Measurements from ENCODE around the gene PLA2G15.

PLA2G15 gene

DNA sequence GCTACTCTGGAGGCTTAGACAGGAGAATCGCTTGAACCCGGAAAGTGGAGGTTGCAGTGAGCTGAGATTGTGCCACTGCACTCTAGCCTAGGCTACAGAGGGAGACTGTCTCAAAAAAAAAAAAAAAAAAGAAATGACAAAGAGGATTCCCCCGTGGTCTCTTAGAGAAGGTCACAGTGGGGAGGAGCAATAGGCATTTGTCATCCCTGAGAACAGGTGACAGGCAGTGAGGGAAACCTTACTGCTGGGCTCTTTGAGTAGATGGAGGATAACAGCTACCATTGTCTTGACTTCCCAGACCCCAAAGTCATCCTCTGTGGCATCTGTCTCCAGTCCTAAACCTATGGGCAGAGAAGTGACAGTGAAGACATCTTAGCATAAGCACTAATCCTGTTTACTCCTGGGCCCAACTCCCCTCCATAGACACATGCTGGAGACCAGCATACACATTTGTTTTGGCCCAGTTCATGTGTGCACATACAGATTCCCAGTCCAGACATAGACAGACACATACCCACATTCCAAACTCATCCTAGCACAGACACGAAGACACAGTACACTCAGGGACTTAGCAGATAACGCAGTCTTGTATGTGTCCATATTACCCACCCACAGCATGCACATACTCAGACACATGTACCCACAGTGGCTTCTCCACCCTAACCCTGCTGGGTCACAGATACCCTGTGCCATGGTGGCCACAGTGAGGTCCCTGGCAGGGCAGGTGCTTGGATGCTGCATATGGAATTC, 11.9 kb upstream of the PLA2G15 start:
- no peak for DNase-seq

DNA sequence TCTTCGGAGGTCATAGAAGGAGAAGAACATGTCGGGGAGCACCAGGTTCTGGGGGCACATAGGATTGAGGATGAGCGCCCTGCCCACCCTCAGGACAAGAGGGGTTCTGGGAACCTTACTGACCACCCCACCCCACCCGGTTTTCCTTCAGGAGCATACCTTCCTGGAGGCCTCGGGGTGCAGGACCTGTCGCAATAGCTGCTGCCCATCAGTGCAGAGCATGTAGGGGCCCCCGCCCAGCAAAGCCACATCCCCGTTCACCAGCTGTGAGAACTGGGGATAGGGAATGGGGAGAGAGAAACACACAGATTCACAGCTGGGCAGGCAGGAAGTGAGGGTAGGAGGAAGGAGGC, 11.4 kb upstream of the PLA2G15 start:
- no peak for DNase-seq

DNA sequence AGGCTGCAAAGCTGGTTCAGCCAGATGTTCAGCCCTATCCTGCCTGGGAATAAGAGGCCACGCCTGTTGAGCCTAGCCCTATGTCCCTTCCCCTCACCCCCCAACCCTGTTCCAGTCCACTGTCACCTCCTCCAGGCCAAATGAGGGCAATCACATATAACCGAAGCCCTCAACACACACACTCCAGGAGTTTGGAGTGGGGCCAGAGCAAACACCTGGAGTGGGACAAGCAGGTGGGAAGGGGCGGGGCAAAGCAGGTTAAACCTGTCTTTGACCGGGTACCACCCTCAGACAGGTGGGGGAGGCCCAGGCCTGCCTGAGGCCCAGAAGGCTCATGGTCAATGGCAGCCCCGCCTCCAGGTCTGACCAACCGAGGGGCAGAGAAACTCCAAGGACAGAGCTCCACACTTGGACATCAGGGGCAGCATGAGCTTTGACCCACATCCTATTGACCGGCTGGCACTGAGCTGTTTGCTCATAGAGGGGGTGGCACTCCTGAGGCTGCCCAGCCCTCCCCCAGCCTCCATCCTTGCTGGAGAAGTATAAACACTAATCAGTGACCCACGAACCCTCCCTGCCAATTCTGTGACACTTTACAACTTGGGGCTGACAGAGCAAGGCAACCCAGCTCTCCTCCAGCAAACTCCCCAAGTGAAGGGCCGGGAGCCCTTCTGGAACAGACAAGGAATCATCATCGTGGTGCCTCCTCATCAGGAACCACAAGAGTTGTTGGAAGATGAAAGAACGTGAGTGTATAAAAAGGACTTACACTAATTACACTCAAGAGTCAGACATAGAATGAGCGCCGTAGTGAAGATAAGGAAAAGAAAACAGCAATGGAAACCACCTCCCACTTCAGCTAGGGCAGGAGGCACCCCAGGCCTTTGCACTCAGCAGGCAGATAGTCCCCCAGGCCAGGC, 10.7 kb upstream of the PLA2G15 start:
- no peak for DNase-seq

DNA sequence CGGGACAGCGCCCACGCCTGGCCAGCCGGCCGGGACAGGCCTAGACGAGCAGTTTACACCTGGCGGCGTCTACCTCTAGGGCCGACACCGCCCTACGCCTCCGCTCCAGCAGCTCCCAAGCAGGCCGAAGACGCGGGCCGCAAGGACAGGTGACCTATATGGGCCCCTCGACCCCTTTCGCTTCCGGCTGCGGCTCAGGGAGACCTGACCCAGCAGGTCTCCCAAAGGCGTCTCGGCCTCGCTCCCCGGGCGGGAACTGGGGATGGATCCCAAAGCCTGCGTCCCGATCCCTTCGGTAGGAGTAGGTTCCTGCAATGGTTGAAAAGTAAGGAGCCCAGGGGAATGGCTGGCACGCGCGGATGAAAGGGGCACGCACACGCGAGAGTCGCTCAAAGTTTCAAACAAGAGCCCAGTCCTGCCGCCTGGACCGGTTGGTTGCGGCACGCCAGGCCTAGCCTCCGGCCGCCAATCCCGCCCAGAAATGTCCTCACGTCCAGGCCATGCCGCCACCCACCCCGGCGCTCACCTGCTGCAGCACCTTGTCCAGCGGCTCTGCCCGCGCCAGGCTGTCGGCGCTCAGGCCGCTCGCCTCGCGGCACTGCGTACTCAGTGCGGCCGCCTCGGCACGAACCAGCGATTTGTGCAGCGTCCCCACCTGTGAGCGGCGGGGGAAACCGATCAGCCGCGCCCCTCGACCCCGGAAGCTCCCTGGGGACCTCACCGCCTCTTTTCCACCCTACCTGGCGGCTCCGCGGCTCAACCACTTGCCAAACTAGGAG, 9.9 kb upstream of the PLA2G15 start:
- DNase-seq: no peak

DNA sequence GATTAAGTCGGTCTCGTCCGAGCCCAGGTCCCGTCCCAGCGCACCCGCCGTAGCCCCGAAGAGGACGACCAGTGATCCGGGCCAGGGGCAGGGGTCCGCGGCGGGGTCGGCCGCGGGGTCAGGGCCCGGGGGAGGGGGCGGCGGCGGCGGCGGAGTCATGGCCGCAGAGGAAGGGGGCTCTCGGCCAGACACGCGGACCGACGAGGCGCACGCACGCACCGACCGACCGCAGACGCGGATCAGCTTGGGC, 9.4 kb upstream of the PLA2G15 start, which contains the start of gene ESRP2:
Gene ESRP2 (minus strand): TSS at position 241 of the 250 bp plus-strand sequence. CDS start 82 bp downstream, at position 159.
- no peak for DNase-seq

DNA sequence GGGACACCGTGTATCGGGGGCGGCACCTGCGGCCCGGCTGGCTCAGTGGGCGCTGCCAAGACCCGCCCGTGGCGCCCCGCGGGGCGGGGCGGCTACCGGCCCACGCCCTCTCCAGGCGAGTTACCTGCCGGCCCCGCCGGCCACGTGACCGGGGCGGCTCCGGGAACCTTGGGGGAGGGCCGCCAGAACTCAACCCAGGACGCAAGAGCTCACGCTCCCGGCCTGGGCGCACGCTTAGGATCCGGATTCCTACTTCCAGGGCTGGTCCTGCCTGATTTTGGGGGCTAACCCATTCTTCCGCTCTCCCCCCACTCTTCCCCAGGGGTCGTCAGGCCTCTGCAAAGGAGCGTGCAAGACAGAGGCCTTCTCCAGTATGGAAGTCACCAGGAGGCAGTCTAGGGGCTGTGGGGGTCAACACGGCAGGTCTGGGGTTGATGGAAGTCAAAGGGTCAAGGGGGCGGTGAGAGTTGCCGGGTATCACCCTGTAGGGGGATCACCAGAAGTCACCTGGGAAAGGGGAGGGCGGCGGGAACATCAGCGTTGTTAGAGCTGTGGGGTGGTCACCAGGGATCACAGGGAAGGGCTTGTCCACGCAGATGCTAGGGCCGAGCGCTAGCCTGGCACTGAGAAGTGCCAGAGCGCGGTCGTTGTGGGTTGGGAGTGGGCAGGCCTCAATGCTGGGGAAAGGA, 8.9 kb upstream of the PLA2G15 start:
- DNase-seq: peak; percentile 57

DNA sequence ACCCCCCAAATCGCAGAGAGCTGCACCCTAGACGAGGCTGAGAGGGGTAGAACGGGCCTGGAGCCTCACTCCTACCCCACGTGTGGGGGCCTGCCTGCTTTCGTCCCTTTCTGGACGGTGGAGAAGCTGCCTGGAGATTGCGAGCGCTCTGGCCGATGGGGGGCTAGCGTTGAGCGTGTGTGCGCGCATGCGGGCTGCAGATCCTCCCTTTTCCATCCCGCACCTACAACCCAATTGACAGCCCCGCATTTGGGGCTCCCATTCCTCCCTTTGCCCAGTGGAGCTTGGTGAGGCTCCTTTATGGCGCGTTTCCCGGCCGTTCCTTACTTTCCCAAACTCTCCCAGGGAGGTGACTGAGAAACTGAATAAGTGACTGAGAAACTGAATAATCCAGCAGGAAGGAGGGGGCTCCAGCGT, 8.3 kb upstream of the PLA2G15 start:
- DNase-seq: no peak

DNA sequence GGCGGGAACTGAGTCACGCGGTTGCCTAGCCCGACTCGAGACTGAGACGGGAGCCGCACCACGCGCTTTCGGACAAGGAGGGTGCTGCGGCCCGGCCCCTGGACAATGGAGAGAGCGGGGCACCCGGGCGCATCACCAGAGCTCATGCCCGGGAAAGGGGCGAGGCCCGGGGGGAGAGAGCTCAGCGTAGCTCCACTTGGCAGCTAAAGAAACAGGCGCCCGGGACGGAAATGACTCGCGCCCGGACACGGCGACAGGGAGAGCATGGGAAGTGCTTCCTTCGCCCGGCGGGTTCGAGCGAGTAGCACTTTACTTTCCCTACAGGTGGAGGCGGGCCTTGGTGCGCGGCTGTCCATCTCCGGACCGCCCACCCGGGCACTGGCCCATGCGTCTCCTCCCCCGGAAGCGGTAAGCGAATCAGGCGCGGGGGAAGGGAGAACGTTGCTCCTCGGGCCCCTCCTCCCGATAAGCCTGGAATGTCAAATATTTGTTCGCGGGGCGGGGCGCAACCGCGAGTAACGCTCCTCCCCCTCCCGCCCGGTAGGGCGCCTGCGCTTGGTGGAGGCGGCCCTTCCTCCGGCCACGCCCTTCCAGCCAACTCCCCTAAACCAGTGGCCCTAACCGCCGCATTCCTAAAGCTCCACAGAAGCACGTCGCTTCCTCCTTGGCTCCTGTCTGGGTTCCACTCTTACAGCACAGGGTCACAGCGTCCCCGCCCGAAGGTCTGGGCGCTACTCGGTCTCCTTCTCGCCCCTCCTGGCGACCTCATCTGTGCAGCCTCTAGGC, 7.7 kb upstream of the PLA2G15 start:
- DNase-seq: peak; percentile 95

DNA sequence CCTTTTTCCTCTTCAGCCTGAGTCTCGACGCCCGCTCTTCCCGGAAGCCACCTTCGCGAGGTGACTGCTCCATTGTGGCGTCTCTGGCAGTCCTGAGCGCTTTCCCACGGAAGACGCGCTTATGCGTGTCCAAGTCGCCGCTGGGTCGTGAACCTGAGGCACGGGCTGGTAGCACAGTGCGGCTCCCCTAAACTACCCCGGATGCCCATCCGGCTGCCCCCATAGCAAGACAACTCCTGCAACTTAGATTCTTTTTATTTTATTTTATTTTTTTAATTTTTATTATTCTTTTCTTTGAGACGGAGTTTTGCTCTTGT, 7.2 kb upstream of the PLA2G15 start:
- no peak for DNase-seq

DNA sequence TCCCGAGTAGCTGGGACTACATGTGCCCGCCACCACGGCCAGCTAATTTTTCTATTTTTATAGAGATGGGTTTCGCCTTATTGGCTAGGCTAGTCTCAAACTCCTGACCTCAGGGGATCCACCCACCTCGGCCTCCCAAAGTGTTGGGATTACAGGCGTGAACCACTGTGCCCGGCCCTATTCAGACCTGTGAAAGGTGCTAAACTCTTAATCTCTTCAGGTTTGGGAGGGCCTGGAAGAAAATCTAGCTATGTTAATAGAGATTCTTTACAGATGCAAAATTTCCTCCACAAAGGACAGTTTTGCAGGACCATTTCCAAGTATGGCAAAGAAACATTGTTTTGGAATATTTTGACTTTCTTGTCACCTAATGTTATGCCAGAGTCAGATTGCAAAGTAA, 3.1 kb upstream of the PLA2G15 start:
- DNase-seq: no peak

DNA sequence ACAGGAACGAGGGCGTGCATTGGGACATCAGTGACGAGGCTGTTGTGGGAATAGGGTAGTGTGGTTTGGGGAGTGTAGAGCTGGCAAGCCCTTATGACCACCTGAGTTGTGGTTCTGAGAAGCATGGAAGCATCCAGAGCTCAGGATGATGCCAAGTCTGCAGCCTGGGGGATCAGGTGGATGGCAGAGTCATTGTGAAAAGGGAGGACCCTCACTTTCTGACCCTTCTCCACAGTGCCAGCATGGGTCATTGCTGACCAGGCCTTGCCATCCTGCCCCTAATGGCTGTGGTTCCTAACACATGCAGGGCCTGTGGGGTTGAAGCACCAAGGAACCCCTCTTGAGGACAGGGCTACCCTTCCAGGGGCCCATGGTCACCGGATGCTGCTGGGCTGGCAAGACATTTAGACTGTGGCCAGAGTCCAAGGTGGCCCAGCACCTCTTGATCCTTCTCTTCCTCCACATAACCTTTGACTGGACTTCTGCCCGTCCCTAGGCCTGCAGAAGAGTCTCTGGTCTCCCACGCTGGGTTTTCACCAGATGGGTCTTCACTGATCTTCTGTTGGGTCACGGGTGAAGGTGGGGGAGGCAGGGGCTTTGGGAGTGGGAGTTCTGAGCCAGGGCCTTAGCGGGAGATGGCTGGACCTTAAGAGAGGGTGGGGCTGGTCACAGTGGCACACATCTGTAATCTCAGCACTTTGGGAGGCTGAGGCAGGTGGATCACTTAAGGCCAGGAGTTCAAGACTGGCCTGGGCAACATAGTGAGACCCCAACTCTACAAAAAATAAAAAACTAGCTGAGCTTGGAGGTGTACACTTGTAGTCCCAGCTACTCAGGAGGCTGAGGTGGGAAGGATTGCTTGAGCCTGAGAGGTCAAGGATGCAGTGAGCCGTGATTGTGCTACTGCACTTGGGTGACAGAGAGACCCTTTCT, 2.0 kb upstream of the PLA2G15 start:
- no peak for DNase-seq

DNA sequence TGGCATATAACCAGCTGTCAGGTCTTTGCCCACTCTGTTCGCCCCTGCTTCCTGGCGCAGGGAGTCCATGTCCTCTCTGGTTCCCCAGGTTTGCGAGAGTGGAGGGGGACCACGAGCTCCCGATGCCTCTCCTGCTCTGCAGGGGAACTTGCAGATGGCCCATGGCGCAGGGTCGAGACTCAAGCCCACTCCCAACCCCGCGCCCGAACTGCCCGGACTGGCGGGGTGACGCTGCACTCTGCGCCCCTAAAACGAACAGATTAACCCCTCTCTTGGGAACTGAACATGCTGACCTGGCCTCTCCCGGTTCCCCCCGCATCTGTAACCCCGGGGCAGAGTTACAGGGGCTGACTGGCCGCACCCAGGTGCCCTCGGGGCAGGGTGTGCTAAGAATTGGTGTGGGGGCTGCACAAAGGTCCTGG, 681 bp upstream of the PLA2G15 start:
- no peak for DNase-seq

DNA sequence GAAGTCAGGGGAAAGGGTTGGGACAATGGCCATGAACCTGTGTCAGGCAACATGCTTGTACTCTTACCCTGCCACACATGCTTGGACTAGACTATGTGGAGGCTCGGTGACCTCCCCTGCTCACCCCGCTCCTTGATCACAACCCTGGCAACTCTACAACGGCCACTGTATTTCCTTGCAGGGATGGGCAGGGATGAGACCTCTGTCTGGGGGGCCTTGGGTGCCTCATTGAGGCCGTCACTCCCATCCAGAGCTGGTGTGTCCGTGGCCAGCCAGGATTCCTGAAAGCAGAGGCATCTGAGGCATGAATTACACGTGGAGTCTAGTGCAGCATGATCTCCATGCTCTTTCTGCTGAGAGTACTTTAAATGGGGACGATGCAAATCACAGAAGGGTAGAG, 948 bp downstream of the PLA2G15 start:
- no peak for DNase-seq

DNA sequence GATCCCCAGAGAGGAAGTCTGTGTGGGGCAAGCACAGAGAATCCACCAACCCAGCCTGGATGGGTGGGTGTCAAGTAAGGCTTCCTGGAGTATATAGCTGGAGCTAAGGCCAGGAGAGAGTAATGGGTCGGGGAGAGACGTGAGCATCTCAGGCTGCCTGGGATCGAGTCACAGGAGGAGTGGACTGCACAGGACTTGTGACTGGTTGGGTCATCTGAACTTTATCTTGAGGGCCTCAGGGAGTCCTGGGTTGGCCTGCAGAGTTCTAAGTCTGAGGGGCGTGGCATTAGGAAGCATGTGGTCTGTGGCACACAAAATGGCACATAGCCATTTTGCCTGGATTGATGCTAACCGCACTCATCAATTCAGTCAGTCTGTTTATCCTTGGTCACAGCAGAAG, 1.5 kb downstream of the PLA2G15 start:
- no peak for DNase-seq

DNA sequence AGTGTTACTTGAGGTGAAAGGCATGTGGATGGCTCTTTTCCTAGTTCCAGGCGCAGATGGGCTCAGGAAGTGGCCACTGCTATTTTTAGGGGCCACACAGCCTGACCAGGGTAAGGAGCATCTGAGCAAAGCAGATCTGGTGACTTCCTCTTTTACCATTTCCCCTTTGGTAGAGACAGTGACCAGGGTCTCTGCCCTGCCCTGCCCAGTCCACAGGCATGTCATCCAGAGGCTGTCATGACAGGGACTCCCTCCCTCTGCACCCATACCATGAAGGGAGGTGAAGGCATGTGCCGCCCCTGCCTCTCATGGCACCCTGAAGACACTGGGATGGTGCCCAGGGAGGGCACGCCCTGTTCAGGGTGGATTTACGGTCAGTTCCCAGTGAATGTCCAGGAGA, 2.2 kb downstream of the PLA2G15 start:
- no peak for DNase-seq

DNA sequence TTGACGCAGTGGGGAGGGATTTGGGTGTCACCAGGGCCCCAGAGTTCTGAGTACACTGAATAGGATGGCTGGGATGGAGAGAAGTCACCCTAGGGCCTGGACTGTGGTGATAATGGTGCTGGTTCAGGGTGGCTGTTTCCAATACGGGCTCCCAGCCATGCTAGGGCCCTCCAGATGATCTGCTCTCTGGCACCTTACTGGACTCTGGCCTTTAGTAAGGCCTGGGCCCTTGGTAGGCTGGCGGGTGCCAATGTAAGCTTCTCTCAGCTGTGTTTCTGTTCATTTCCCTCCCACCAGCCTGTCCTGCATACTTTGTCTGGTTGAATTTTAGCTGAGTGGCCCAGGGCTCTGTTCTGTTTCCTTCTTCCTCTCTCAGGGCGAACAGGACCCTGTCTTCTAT, 2.8 kb downstream of the PLA2G15 start:
- no peak for DNase-seq

DNA sequence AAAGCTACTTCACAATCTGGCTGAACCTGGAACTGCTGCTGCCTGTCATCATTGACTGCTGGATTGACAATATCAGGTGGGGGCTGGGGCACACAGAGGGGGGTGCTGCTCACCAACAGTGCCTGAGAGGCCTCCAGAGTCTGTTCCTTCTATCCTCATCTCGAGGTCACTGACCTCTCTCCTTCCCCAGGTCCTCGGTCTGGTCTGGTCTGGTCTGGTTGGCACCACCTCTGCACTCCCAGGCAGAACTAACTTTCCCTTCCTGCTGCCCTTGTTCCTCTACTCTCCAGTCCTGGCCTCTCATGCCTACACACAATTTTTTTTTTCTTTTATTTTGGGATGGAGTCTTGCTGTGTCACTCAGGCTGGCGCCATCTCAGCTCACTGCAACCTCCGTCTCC, 4.2 kb downstream of the PLA2G15 start:
- no peak for DNase-seq

DNA sequence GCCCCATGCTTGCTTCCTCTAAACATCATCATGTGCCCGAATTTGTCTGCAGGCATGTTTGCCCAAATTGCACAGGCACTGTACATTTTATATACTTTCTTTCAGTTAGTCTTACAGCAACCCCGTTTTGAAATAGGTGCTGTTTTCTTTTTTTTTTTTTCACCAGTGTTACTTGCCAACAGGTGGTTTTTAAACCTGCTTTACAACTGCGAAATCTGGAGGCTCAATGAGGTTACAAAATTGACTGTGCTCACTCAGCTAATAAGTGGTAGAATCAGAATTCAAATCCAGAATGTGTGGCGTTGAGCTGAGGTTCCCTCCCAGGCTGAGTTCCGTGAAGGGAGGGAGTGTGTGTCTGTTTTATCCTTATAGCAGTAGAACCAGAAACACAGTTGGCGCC, 5.8 kb downstream of the PLA2G15 start:
- DNase-seq: no peak

DNA sequence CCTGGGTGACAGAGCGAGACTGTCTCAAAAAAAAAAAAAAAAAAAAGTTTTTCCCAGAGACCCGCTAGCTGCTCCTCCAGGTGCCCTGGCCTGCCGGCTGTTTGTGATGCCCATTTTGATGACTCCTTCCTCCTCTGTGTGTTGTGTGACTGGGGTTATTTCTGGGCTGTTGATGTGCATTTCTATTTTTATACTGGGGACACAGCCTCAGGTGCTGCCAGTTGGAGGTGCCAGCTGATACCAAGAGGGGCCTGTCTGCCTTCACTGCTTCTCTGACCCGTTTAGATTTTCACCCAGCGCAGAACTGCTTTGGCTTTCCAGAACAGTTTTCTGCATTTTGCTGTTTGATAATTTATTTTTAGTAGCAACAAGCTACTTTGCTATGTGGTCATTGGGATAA, 6.7 kb downstream of the PLA2G15 start:
- no peak for DNase-seq

DNA sequence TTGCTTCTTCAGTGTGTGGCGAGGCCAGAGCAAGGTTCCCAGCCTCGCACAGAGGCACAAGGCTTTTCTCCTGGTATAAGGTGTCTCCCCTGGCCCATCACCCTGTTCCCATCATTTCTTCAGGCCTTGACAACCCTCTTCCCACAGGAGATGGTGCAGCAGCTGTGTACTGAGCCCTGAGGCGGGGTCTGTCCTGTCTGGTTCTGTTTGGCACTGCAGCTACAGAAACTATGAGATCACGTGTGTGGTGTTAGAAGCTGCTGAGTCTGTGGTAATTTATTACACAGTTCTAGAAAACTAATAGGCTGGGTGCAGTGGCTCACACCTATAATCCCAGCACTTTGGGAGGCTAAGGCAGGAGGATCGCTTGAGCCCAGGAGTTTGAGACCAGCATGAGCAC, 7.2 kb downstream of the PLA2G15 start:
- DNase-seq: no peak

DNA sequence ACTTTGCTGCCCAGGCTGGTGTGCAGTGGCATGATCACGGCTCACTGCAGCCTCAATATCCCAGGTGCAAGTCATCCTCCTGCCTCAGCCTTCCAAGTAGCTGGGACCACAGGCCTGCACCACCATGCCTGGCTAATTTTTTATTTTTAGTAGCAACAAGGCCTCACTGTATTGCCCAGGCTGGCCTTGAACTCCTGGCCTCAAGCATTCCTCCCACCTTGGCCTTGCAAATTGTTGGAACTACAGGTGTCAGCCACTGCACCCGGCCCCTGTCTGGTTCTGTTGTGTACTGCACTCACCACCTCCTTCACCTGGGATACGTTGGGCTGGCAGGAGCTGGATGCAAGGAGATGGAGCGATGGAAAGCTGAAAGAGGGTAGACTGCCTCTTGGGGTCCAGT, 8.5 kb downstream of the PLA2G15 start:
- DNase-seq: no peak

Data from CD4-positive, alpha-beta T cell treated with Interleukin-6 for 4 hours (primary cell).